NCI-H1048 (cell line): Measurements from ENCODE around the gene PIK3R1.
"Not testable (repeated sequence)": the region's sequence is repeated elsewhere in the genome, so short reads cannot be mapped to it uniquely, and the experiment has no call there.

Experiments
- DNase-seq: peaks from one replicate; lab custom pipeline; 2025; lab: John Stamatoyannopoulos, UW

Gene PIK3R1

GRCh38 chr5:68193481-68194036, 22.0 kb upstream of the PIK3R1 start:
- DNase-seq: no peak

DNA sequence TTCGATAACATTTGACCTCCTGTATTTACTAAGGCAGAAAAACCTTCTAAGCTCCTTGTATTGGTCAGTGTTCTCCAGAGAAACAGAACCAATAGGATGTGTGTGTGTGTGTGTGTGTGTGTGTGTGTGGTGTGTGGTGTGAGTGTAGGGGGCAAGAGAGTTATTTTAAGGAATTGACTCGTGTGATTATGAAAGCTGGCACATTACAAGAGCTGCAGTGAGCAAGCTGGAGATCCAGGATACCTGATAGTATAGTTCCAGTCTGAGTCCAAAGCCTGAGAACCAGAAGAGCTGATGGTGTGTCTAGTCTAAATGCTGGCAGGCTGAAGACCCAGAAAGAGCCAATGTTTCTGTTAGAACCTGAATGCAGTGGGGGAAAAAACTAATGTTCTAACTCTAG, 21.2 kb upstream of the PIK3R1 start:
- no peak for DNase-seq

DNA sequence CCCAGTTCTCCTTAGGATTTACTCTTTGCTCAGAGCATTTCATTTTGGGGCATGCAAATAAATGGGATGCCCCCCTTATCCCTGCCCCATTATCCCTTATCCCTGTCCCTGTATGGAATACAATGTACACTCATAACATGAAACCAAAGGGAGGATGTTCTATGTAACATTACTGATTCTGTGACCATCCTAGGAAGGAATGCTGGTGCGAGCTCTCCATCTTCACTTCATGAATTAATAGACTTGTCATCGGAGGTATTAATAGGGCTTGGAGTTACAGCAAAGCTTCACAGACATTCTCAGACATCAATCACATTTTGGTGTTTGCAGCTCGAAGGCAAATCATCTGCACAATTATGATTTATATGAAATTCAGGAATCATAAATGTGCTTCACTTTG, 20.4 kb upstream of the PIK3R1 start:
- DNase-seq: no peak

DNA sequence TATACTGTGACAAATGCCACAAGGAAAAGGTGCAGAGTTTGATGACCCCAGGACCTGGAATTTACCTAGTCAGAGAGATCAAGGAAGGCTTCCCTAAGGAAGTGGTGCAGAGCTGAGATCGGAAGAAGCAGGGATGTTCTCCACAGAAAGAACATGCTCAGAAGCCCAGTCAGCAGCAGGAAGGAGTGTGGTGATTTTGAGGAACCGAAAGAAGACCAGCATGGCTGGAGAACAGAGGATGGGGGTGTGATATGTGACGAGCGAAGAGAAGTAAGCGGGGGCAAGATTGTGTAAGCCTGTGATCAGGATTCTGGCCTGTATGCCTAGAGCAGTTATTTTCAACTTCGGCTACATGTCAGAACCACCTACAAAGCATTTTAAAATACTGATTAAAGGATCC, 18.7 kb upstream of the PIK3R1 start:
- DNase-seq: no peak

DNA sequence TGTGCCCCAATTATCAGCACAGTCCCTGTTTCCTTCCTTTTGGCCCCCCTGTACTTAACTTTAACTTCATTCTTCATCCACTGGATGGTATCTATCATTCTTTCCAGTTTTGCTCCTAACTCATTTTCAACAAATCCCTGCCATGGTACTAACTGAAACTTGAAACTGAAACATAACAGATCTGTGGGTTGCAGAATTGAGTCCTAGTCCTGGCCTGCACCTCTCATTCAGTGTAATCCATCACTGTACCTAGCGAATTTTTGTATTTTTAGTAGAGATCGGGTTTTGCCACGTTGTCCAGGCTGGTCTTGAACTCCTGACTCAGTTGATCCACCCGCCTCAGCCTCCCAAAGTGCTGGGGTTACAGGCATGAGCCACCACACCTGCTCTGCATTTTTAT, 15.3 kb upstream of the PIK3R1 start:
- no peak for DNase-seq

DNA sequence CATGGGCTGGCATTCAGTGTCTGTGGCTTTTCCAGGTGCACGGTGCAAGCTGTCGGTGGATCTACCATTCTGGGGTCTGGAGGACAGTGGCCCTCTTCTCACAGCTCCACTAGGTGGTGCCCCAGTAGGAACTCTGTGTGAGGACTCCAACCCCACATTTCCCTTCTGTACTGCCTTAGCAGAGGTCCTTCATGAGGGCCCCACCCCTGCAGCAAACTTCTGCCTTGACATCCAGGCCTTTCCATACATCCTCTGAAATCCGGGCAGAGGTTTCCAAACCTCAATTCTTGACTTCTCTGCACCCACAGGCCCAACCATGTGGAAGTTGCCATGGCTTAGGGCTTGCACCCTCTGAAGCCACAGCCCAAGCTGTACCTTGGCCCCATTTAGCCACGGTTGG, 4.9 kb upstream of the PIK3R1 start:
- not testable (repeated sequence) for DNase-seq

- DNase-seq: no peak
Measured at GRCh38 chr5:68214482-68215207, 911 bp upstream of the PIK3R1 start.

- no peak for DNase-seq
Measured at GRCh38 chr5:68215898-68216244, 315 bp downstream of the PIK3R1 start.

- no peak for DNase-seq
Measured at GRCh38 chr5:68216245-68217046, 890 bp downstream of the PIK3R1 start.

- no peak for DNase-seq
Measured at GRCh38 chr5:68217047-68217355, 1.4 kb downstream of the PIK3R1 start.

GRCh38 chr5:68217528-68217927, 2.0 kb downstream of the PIK3R1 start:
- DNase-seq: no peak

DNA sequence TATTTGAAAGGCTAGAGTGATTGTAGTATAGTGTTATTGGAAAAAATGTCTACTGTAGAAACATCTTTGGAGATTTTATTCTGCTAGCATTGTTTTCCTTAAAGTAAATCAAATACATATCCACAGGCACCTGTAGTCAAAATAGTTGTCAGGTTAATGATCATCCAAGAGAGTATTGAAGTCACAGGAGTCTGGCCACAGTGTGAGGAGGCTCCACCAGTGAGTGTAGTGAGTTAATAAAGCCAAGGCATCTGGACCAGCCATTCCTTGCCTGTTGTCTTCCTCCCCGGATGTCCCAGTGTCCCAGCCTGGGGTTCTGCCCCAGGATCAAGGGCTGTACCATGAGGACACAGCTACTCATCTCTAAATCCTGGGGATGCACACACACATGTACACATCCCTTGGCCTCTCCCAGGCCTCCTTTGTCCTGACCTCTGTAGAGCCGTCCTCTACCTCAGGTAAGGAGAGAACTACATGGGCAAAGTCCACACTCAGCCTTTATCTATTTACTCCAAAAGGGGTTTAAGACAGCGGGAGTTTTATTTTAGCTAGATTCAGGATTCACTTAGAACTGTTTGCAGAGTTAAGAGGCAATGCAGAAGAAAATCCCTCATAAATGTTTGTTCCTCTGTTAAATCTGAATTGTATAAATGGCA, 3.7 kb downstream of the PIK3R1 start:
- no peak for DNase-seq

GRCh38 chr5:68220260-68220659, 4.7 kb downstream of the PIK3R1 start:
- DNase-seq: no peak

DNA sequence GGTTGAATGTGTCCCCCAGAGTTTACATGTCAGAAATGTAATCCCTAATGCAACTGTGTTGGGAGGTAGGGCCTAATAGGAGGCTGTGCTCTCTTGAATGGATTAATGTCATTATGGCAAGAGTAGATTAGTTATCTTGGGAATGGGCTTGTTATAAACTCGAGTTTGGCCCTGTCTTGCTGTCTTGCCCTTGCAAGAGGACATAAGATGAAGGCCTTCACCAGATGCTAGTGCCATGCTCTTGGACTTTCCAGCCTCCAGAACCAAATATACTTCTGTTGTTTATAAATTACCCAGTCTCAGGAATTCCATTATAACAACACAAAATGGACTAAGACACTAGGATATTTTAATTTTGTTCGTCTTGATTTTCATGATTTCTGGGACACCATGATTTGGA, 5.4 kb downstream of the PIK3R1 start:
- DNase-seq: no peak

- no peak for DNase-seq
Measured at GRCh38 chr5:68221488-68221887, 5.9 kb downstream of the PIK3R1 start.

GRCh38 chr5:68222310-68222709, 6.8 kb downstream of the PIK3R1 start:
- no peak for DNase-seq

- no peak for DNase-seq
Measured at GRCh38 chr5:68222824-68223354, 7.3 kb downstream of the PIK3R1 start.

DNA sequence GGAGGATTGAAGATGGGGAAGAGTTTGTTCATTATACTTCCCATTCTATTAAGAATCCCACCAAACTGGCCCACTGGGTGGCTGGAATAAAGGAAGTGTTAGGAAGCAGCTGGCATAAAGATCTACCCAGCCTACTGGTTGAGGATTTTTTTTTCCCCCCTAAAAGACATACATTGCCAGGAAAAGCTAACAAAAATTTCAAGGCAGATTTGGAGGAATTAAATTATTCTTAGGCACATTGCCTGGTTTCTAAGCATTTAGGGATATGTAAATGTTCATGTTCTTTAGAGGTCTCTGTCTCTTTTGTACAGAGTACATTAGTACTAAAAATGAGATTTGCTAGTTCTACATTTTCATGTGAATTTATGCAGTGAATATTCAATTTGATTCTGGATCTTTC, 8.3 kb downstream of the PIK3R1 start:
- DNase-seq: no peak

- DNase-seq: no peak
Measured at GRCh38 chr5:68224509-68225187, 9.1 kb downstream of the PIK3R1 start.

GRCh38 chr5:68225188-68225910, 9.8 kb downstream of the PIK3R1 start:
- no peak for DNase-seq

DNA sequence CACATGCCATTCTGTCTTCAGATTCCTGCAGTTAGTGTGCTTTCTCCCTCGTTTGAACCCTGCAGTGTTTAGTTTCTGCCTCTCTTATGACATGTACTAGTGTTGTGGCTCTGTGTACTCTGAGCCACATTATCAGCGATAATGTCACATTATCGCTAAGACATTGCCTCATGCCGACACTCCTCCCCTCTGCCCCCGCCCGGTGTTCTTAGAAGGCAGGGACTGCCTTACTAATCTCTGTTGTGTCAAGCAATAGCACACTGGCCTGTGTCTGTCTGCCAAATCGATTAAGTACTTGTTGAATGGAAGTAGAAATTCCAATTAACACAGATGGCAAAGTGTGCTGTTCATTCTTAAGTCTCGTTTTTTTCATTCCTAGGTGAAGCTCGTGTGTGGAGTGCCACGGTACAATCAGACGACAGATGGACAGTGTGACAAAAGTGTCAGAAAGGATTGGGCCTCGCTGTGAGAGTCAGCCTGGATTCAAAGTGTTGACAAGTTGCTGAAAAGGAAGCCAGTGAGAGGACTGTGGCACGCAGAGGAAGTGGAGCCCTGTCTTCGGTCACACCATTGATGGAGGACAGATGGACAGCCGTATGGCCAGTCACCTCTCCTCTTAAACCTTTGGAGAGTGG, 10.5 kb downstream of the PIK3R1 start:
- DNase-seq: no peak
